ENCODE results near the gene NR3C2.

DNA sequence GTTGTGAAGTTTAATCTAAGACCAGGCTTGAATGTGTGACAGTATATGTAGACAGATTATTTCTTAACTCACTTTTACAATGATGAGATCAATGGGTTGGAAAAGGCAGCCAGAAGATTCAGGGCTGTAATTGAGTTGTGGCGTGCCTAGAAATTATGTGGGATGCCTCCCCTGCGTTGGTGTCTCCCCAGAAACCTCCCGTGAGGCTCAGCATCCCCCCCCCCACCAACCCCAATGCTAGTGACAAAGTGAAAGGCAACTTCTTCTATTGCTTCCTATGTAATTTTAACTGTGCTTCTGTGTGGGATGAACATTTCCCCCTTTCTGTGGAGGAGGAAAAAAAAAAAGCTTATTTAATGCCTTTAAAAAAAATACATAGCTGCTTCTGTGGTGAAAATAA, 412.4 kb downstream of the NR3C2 start:
- TF ChIP-seq, protein P1, sequence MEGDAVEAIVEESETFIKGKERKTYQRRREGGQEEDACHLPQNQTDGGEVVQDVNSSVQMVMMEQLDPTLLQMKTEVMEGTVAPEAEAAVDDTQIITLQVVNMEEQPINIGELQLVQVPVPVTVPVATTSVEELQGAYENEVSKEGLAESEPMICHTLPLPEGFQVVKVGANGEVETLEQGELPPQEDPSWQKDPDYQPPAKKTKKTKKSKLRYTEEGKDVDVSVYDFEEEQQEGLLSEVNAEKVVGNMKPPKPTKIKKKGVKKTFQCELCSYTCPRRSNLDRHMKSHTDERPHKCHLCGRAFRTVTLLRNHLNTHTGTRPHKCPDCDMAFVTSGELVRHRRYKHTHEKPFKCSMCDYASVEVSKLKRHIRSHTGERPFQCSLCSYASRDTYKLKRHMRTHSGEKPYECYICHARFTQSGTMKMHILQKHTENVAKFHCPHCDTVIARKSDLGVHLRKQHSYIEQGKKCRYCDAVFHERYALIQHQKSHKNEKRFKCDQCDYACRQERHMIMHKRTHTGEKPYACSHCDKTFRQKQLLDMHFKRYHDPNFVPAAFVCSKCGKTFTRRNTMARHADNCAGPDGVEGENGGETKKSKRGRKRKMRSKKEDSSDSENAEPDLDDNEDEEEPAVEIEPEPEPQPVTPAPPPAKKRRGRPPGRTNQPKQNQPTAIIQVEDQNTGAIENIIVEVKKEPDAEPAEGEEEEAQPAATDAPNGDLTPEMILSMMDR (IDR thresholded peaks at IDR 0.05): no peak
- TF ChIP-seq SIN3A (IDR thresholded peaks at IDR 0.05; ENCODE audit: borderline replicate concordance, insufficient read depth, low read depth, low read length) (no peak), POLR2AphosphoS5 (IDR thresholded peaks at IDR 0.05; ENCODE audit: low read depth, low read length) (no peak)

Data from Panc1 (cell line).